T-helper 1 cell (primary cell): Measurements from ENCODE around the gene ADGRG3.

ENCODE experiments used
- DNase-seq, 5 donors: peaks; one replicate each; pipeline ENCODE4 v3.0.0-alpha.2; 2012 to 2020

The ADGRG3 gene

GRCh38 chr16:57681950-57682728 lies 14.0 kb downstream of the ADGRG3 start:
- DNase-seq: no peak

- DNase-seq: no peak
These were observed 14.9 kb downstream of the ADGRG3 start for GRCh38 chr16:57682809-57683635.

GRCh38 chr16:57683636-57684545 lies 15.8 kb downstream of the ADGRG3 start:
- no peak for DNase-seq

GRCh38 chr16:57684626-57685358 lies 16.7 kb downstream of the ADGRG3 start:
- DNase-seq: no peak

- no peak for DNase-seq
These were observed 17.5 kb downstream of the ADGRG3 start for GRCh38 chr16:57685633-57686032.

- DNase-seq: no peak
These were observed 18.5 kb downstream of the ADGRG3 start for GRCh38 chr16:57686577-57686976.

- DNase-seq: no peak
These were observed 19.3 kb downstream of the ADGRG3 start for GRCh38 chr16:57687363-57687929.

- DNase-seq: no peak
These were observed 20.4 kb downstream of the ADGRG3 start for GRCh38 chr16:57688487-57688986.

- no peak for DNase-seq
These were observed 21.1 kb downstream of the ADGRG3 start for GRCh38 chr16:57688987-57689761.

- DNase-seq: peak in 1 of 5 donors; percentile 89
These were observed 21.9 kb downstream of the ADGRG3 start for GRCh38 chr16:57689762-57690558.

- no peak for DNase-seq
These were observed 22.8 kb downstream of the ADGRG3 start for GRCh38 chr16:57690782-57691471.

GRCh38 chr16:57692636-57693035 lies 24.5 kb downstream of the ADGRG3 start:
- no peak for DNase-seq

- DNase-seq: no peak
These were observed 25.4 kb downstream of the ADGRG3 start for GRCh38 chr16:57693550-57693949.

- DNase-seq: no peak
These were observed 26.2 kb downstream of the ADGRG3 start for GRCh38 chr16:57694231-57694724.

- DNase-seq: peak in 1 of 5 donors; percentile 33
These were observed 26.9 kb downstream of the ADGRG3 start, which contains the start of gene DRC7 for GRCh38 chr16:57694725-57695679. DRC7 (plus strand) TSS chr16:57694806; CDS start chr16:57697950, 3,144 bp downstream.

GRCh38 chr16:57695680-57696069 lies 27.6 kb downstream of the ADGRG3 start:
- no peak for DNase-seq

- DNase-seq: no peak
These were observed 28.1 kb downstream of the ADGRG3 start for GRCh38 chr16:57696240-57696639.
